Diencephalon (tissue), 1 donor: ENCODE results near the gene TFAP2D. TPM values are rescaled to one million over a fixed set of nuclear protein-coding genes. Genes with fewer than 3 reads are reported as not detected.

ENCODE experiments used
- total RNA-seq: library from RNA; depleted of rRNA; stranded (reverse); fragments of >200 nt; gene quantifications from one replicate; pipeline ENCODE4 v1.2.3, GENCODE V29; 2014

TFAP2D gene
- total RNA-seq, result 0.92 TPM

GRCh38 chr6:50713226-50713625 lies at the start of gene TFAP2D:
Gene TFAP2D, plus strand, starts transcription at chr6:50713526. Its CDS starts 530 bp downstream, at chr6:50714056.

GRCh38 chr6:50818673-50819072 lies 105.3 kb downstream of the TFAP2D start, which contains the start of gene TFAP2B:
Gene TFAP2B, plus strand, starts transcription at chr6:50818871. Its CDS starts 21 bp downstream, at chr6:50818892.

Other genes starting within 250 kb of the TFAP2D start
- 0.46 TPM for gene TFAP2B, start 105.3 kb downstream of the TFAP2D start, total RNA-seq